ENCODE results near the gene TMEM106A. TPM values are rescaled to one million over a fixed set of nuclear protein-coding genes. Genes with fewer than 3 reads are reported as not detected.

Gene TMEM106A
- total RNA-seq, 2 donors from 2014 or later = 11.2 to 11.3 TPM

DNA sequence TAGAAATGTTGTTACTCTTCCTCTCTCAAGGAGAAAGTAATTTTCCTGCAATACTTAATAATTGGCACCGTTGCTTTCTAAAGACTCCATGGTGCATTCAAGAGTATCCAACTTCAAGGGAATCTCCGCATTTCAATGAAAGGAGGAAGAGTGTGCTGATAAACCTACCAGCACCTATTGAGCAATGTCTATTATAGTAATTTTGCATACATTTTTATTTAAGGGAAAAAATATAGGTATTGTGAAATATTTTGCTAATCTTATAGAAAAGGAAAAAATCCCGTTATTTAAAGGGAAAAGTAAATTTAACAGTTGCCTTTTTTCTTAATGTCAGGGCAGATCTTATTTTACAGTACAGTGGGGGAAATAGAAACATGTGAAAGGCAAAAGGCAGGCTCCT lies 1.1 kb upstream of the TMEM106A start:
- no peak for DNase-seq
- no peak overlapping the region for H3K27ac Mint-ChIP-seq
- 79 to 95% methylated on average over 2 to 3 of the region's 3 CpGs for WGBS, 2 experiments (ENCODE audit: insufficient coverage in 1 of 2, insufficient read length in 1 of 2)
- H3K36me3 ChIP-seq (ENCODE audit: control insufficient read depth, insufficient read depth, low read length) = peaks cover 37% of the 10 kb centered on the region
- no peaks in the 10 kb centered on the region for H3K9me3 ChIP-seq (ENCODE audit: control insufficient read depth, low read length)
- peak overlapping the region; percentile 81 for H3K4me3 ChIP-seq (ENCODE audit: low read length)
- peak overlapping the region; percentile 76 for H3K9ac ChIP-seq (ENCODE audit: extremely low read depth, low read length, poor library complexity, severe bottlenecking)
- H3K4me3 Mint-ChIP-seq = peak overlapping the region; percentile 81
- peaks cover 47% of the 10 kb centered on the region for H3K36me3 Mint-ChIP-seq (ENCODE audit: low read depth)
- H3K27me3 Mint-ChIP-seq (ENCODE audit: insufficient read depth) = no peaks in the 10 kb centered on the region
- no peaks in the 10 kb centered on the region for H3K27me3 ChIP-seq (ENCODE audit: control insufficient read depth, insufficient read depth, low read length, poor library complexity, severe bottlenecking)
- TF ChIP-seq, protein P1, sequence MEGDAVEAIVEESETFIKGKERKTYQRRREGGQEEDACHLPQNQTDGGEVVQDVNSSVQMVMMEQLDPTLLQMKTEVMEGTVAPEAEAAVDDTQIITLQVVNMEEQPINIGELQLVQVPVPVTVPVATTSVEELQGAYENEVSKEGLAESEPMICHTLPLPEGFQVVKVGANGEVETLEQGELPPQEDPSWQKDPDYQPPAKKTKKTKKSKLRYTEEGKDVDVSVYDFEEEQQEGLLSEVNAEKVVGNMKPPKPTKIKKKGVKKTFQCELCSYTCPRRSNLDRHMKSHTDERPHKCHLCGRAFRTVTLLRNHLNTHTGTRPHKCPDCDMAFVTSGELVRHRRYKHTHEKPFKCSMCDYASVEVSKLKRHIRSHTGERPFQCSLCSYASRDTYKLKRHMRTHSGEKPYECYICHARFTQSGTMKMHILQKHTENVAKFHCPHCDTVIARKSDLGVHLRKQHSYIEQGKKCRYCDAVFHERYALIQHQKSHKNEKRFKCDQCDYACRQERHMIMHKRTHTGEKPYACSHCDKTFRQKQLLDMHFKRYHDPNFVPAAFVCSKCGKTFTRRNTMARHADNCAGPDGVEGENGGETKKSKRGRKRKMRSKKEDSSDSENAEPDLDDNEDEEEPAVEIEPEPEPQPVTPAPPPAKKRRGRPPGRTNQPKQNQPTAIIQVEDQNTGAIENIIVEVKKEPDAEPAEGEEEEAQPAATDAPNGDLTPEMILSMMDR (conservative IDR thresholded peaks at IDR 0.05) = no peak
- H3K9me3 Mint-ChIP-seq = no peaks in the 10 kb centered on the region
- H3K4me1 Mint-ChIP-seq = peaks cover 21% of the 10 kb centered on the region
- no peak overlapping the region for H3K27ac ChIP-seq (ENCODE audit: low read depth, low read length)
- peaks cover 8% of the 10 kb centered on the region for H3K4me1 ChIP-seq (ENCODE audit: control insufficient read depth, insufficient read depth, low read length)

DNA sequence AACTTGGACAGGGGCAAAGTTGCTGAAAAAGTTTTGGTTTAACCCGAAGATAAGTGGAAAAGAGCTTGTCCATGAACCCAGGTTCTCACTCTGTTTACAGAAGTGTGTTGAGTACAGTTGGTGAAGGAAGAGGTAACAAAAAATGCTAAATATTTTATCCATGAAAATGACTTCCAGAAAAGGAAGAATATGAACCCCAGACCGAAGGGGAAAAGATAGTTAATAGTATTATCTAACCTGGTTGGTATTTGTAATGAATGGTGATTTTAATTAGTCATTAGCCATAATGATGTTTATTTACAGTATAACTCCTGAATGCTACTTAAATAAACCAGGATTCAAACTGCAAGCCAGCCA lies 574 bp upstream of the TMEM106A start:
- peaks cover 8% of the 10 kb centered on the region for H3K4me1 ChIP-seq (ENCODE audit: control insufficient read depth, insufficient read depth, low read length)
- peaks cover 21% of the 10 kb centered on the region for H3K4me1 Mint-ChIP-seq
- H3K9me3 Mint-ChIP-seq = no peaks in the 10 kb centered on the region
- H3K36me3 ChIP-seq (ENCODE audit: control insufficient read depth, insufficient read depth, low read length) = peaks cover 42% of the 10 kb centered on the region
- peaks cover 49% of the 10 kb centered on the region for H3K36me3 Mint-ChIP-seq (ENCODE audit: low read depth)
- TF ChIP-seq, protein P1 (conservative IDR thresholded peaks at IDR 0.05) = no peak
- H3K4me3 Mint-ChIP-seq = peak overlapping the region; percentile 81
- H3K27ac ChIP-seq (ENCODE audit: low read depth, low read length) = no peak overlapping the region
- H3K9me3 ChIP-seq (ENCODE audit: control insufficient read depth, low read length) = no peaks in the 10 kb centered on the region
- WGBS, 2 experiments (ENCODE audit: insufficient coverage in 1 of 2, insufficient read length in 1 of 2) = 88 to 91% methylated on average over 2 of the region's 2 CpGs
- H3K4me3 ChIP-seq (ENCODE audit: low read length) = peak overlapping the region; percentile 81
- DNase-seq = no peak
- H3K27ac Mint-ChIP-seq = peak overlapping the region; percentile 40
- H3K27me3 Mint-ChIP-seq (ENCODE audit: insufficient read depth) = no peaks in the 10 kb centered on the region
- no peaks in the 10 kb centered on the region for H3K27me3 ChIP-seq (ENCODE audit: control insufficient read depth, insufficient read depth, low read length, poor library complexity, severe bottlenecking)
- peak overlapping the region; percentile 76 for H3K9ac ChIP-seq (ENCODE audit: extremely low read depth, low read length, poor library complexity, severe bottlenecking)

DNA sequence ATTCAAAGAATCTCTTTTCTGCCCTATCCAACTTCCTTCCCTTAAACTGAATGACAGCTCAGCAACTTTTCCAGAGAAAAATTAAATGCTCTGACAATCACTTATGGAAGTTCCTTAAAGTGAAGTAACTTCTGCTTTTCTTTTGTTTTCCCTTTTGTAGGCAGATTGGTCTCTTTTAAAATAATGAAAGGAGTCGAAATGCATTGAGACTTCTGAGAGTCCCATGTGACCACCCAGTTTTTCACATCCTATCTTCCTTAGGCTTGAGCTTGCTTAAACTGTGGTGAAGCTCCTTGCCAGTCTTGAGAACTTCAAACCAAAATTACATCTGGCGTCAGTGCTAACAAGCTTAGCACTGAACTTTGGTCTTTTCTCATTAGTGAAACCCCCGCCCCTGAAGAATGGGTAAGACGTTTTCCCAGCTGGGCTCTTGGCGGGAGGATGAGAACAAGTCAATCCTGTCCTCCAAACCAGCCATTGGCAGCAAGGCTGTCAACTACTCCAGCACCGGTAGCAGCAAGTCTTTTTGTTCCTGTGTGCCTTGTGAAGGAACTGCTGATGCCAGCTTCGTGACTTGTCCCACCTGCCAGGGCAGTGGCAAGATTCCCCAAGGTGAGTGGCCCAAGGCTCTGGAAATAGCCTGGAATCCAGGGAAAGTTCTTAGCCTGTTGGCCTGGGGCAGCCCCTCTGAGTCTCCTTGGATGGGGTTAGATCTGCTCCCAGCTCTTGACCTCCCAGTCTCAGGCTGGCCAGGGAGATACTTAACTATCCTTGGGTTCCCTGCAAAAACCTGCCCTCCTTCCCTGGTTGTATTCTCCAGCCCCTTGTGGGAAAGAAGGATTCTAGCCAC lies 1.2 kb downstream of the TMEM106A start:
- Histone ChIP-seq H3K4me3 (ENCODE audit: low read length) (peak overlapping the region; percentile 81), H3K36me3 (ENCODE audit: control insufficient read depth, insufficient read depth, low read length) (peaks cover 50% of the 10 kb centered on the region), H3K27me3 (ENCODE audit: control insufficient read depth, insufficient read depth, low read length, poor library complexity, severe bottlenecking) (no peaks in the 10 kb centered on the region), H3K27ac (ENCODE audit: low read depth, low read length) (no peak overlapping the region), H3K9ac (ENCODE audit: extremely low read depth, low read length, poor library complexity, severe bottlenecking) (peak overlapping the region; percentile 76), H3K9me3 (ENCODE audit: control insufficient read depth, low read length) (no peaks in the 10 kb centered on the region), H3K4me1 (ENCODE audit: control insufficient read depth, insufficient read depth, low read length) (peaks cover 8% of the 10 kb centered on the region)
- Mint-ChIP-seq H3K36me3 (ENCODE audit: low read depth) (peaks cover 53% of the 10 kb centered on the region), H3K4me3 (peak overlapping the region; percentile 81), H3K4me1 (peaks cover 21% of the 10 kb centered on the region), H3K27me3 (ENCODE audit: insufficient read depth) (no peaks in the 10 kb centered on the region), H3K9me3 (no peaks in the 10 kb centered on the region), H3K27ac (peak overlapping the region; percentile 96)
- no peak for DNase-seq
- 82 to 91% methylated on average over 7 of the region's 7 CpGs for WGBS, 2 experiments (ENCODE audit: insufficient coverage in 1 of 2, insufficient read length in 1 of 2)
- TF ChIP-seq, protein P1 (conservative IDR thresholded peaks at IDR 0.05) = no peak
